Stimulated activated CD8-positive, alpha-beta memory T cell treated with anti-CD3 and anti-CD28 coated beads, Interleukin-15, amount 100 ng/mL, for 1 hour (primary cell): ENCODE results near the gene PPP1R27.

Experiments used
- DNase-seq: peaks from one replicate; pipeline ENCODE4 v3.0.0-alpha.2; 2020; ENCODE audit warnings: low read depth

Gene PPP1R27

DNA sequence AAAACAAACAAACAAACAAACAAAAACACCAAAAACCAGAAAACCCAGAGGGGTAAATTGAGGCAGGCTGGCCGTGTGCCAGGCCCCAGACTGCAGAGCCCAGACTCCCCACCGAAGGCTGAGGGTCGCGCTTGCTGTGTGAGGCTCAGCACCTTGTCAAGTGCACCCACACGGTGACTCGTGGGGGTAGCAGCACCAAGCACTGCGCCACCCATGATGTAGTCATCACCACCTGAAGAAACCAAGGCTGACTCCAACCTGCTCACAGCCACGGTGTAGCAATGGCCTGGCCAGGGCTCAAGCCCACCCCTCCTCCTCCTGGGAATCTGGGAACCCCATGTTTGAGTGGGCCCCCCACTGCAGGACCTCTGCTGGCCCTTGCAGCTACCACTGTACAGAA, 13.7 kb downstream of the PPP1R27 start:
- no peak for DNase-seq

GRCh38 chr17:81819708-81820107, 15.1 kb downstream of the PPP1R27 start:
- DNase-seq: no peak

GRCh38 chr17:81817758-81818147, 17.1 kb downstream of the PPP1R27 start:
- no peak for DNase-seq

- no peak for DNase-seq
These were observed 19.2 kb downstream of the PPP1R27 start for GRCh38 chr17:81815646-81815986.

DNA sequence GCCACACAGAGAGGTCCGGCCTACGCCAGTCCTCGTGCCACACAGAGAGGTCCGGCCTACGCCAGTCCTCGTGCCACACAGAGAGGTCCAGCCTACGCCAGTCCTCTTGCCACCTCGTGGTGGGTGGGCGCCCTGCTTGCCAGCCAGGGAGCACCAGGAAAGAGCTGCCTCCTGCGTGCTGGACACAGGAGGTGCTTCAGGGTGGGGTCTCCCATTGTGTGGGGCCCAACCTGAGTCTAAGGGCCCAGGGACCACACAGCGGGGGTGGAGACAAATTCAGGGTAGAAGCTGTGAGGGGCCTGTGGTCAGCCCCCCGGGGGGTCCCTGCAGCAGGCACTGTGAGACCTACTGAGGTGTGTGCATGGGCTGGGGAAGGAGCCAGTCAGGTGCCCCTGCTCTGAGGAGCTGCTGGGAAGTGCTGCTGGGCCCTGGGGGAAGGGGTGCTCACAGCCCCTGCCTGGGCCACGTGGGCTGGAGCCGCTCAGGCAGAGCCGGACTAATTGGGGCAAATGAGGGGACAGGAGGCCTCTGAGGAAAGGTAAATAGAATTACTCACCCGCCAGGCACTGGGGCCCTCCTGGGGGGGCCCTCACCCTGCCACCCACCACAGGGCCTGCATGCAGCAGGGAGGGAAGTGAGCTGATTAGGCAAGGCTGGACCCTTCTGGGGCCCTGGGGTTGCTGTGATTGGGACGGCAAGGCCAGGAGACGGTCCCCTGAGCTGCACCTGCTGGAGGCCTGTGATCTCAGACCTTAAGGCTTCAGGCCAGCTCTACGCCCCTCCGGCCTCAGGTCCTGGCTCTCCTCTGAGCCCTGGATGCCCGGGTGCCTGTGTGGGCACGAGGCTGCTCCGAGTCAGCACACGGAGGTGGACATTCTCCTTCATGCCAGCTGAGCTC, 19.9 kb downstream of the PPP1R27 start:
- DNase-seq: no peak

DNA sequence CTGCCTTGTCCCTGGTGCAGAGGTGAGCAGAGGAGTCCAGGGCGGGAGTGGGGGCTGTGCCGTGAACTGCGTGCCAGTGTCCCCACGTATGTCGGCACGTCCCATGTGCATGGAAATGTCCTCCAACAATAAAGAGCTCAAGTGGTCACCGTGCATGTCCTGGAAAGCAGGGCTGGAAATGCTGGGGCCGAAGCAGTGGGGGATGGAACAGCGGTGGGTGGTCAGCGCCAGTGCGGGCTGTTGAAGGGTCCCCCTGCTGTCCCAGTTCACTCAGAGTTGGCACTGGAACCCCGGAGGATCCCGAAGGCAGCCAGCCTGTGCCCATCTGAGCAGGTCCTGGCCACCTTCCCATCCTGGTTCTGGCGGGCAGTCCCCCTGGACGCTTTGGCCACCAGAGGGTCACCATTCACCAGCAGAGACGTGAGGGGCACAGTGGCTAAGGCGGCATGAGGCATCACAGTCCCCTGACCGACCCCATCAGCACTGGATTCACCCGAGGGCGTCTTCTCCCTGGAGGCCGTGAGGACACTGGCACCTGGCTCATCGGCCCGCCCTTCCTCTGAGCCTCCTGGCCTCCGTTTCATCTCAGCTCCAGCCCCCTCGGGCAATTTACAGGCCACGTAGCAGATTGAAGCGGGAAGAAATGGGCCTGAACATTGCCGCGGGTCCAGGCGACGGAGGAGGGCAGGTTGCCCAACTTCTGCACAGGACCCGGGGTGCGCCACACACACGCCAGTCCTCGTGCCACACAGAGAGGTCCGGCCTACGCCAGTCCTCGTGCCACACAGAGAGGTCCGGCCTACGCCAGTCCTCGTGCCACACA, 20.8 kb downstream of the PPP1R27 start:
- no peak for DNase-seq

DNA sequence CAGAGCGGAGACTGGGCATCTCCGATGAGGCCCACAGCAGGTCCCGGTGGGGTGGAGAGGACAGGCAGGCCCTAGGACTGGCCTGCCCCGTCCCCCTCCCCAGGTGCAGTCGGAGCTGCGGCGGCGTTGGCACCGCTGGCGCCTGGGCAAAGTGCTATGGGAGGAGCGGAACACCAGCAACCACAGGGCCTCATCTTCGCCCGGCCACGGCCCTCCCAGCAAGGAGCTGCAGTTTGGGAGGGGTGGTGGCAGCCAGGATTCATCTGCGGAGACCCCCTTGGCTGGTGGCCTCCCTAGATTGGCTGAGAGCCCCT, 21.5 kb downstream of the PPP1R27 start:
- DNase-seq: no peak

- DNase-seq: no peak
These were observed 22.1 kb downstream of the PPP1R27 start for GRCh38 chr17:81812571-81813370.

- no peak for DNase-seq
These were observed 22.9 kb downstream of the PPP1R27 start for GRCh38 chr17:81811705-81812570.

DNA sequence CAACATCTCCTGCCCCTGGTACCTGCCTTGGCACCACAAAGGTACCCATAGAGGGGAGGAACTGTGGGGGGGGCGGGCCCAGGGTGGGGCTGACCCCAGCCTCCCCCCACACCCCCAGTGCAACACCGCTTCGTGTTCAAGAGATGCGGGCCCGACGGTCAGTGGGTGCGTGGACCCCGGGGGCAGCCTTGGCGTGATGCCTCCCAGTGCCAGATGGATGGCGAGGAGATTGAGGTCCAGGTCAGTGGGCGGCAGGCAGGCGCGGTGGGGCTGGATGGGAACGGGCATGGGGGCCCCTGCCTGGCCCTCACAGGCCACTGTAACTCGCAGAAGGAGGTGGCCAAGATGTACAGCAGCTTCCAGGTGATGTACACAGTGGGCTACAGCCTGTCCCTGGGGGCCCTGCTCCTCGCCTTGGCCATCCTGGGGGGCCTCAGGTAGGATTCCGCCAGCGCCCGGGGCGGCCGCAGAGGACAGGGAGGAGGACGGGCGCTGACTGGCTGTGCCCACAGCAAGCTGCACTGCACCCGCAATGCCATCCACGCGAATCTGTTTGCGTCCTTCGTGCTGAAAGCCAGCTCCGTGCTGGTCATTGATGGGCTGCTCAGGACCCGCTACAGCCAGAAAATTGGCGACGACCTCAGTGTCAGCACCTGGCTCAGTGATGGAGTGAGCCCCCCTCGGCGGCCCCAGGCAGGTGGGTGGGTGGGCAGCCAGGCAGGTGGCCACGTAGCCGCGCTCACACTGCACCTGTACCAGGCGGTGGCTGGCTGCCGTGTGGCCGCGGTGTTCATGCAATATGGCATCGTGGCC, 23.8 kb downstream of the PPP1R27 start:
- DNase-seq: no peak

DNA sequence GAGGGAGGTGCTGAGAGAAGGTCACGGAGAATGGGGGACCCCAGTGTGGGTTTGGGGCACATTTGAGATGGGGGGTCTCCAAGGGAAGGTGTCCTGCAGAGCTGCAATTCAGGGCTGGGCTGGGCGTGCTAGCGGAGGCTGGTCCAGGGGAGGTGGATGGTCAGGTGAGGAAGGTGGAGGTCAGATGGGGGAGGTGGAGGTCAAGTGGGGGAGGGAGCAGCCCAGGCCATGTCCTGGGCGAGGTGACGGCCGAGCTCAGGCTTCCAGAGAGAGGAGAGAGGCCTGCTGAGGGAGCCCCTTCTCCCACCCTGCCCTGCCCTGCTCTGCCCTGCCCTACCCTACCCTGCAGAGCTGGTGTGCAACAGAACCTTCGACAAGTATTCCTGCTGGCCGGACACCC, 24.4 kb downstream of the PPP1R27 start:
- no peak for DNase-seq

- DNase-seq: no peak
These were observed 25.3 kb downstream of the PPP1R27 start for GRCh38 chr17:81809556-81809998.

GRCh38 chr17:81808778-81809555, 25.9 kb downstream of the PPP1R27 start:
- no peak for DNase-seq

DNA sequence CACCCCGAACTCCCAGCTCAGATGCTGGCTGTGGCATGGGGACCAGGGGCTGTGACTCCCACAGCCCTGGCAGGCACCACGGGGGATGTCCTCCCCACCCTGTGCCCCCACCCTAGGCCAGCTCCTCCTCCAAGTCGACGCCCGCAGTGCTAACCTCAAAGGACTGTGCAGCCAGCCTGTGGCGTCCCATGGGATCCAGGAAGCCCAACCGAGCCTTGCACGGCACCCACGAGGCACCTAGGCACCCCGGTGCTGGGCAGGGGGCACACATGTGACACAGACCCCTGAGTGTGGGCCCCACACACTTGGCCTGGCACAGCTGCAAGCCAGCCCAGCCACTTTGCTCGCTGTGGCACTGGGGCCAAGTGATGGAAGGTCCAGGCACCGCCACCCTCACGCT, 27.0 kb downstream of the PPP1R27 start:
- DNase-seq: no peak

DNA sequence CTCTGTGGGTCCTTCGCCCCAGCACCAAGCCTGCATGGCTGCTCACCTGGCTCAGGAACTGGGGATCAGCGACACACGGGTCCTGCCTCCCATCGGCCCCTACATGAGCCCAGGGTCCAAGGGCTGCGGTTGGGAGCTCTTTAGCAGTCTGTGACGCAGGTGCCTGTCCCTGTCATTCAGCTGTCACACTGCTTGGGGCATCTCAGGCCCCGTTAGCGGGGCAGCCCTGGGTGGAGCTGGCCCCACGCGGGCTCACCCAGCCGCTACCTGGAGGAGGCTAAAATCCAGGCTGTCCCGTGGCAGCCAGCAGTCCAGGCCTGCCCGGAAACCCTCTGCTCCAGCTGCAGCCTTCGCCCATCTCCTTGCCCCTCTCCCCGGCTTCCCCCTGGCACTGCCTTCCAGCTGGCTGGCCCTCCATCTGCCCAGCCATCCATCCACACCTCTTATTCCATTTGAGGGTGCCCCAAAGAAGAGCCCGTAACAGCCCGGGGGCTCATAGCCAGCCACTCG, 27.6 kb downstream of the PPP1R27 start:
- DNase-seq: no peak

GRCh38 chr17:81806461-81807209, 28.2 kb downstream of the PPP1R27 start:
- DNase-seq: no peak

GRCh38 chr17:81805707-81806460, 29.0 kb downstream of the PPP1R27 start:
- no peak for DNase-seq
